GM18505 (cell line): ENCODE results near the gene LGALS3.

ENCODE experiments used
- ATAC-seq: cut with Tn5 transposase; IDR thresholded peaks from one replicate; pipeline ENCODE4 v1.9.1; 2021; ENCODE audit not compliant: unreplicated experiment
- POLR2A ChIP-seq: IDR thresholded peaks from 4 replicates; pipeline ENCODE4 v1.6.1; 2011; ENCODE audit warnings: borderline replicate concordance; ENCODE audit not compliant: insufficient read depth, insufficient read length; ENCODE audit errors: extremely low read depth

LGALS3 gene

GRCh38 chr14:55120571-55121495 is 8.2 kb upstream of the LGALS3 start:
- TF ChIP-seq POLR2A: no peak
- no peak for ATAC-seq

DNA sequence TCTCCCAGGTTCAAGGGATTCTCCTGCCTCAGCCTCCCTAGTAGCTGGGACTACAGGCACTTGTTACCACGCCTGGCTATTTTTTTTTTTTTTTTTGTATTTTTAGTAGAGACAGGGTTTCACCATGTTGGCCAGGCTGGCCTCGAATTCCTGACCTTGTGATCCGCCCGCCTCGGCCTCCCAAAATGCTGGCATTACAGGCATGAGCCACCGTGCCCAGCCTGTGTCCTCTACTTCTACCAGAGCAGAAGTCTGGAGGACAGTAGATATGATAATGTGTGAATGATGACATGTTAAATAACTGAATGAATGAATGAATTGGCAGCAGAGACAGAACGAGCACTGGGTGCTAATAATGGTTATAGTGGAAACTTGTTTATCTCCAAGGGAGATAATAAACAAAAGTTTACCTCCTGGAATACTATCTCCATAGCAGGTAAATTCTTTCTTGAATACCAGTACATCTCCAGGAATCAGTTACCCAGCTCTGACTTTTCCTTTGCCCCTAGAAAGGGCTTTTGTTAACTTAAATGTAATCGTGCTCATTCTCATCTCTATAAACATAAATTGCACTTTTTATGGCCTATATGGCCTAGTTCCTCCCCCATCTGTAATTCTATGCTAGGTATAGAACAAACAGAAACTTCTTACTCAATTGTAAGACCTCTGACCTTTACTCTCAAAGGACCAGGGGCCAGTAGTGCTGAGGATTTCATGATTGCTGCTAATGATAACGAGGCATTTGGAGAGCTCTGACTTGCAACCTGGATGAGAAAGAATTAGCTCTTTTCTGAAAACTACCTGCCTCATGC is 7.2 kb upstream of the LGALS3 start:
- ATAC-seq: no peak
- TF ChIP-seq POLR2A: no peak

DNA sequence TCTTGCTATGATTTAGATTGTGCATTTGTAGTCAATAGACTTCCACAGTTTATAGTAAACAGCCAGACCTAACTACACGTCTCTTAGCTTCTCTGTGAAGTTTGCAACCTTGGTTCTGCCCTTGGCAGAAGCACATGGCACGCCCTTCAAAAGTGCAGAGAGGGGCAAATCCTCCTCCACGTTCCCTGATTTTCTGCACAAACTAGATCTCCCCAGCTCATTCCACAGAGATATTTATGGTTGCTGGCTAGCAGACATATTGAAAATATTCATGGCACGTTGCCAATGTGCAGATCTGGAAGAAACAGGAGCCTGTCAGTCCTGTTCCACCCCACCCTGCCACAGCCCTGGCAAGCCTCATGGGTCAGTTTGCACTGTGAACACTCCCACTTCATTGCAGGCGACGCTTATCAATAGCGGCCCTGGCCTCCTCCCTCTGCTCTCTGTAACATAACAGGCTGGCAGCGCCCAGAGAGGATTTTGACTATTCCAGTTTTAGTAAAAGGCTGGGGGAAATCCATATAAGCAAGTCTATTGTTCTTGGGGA is 6.5 kb upstream of the LGALS3 start:
- ATAC-seq: no peak
- TF ChIP-seq POLR2A: no peak

GRCh38 chr14:55123101-55123500 is 6.0 kb upstream of the LGALS3 start:
- TF ChIP-seq POLR2A: no peak
- no peak for ATAC-seq

GRCh38 chr14:55123852-55124639 is 5.0 kb upstream of the LGALS3 start:
- no peak for ATAC-seq
- TF ChIP-seq POLR2A: no peak

- TF ChIP-seq POLR2A: no peak
- no peak for ATAC-seq
Observed at GRCh38 chr14:55124774-55125386, 4.2 kb upstream of the LGALS3 start.

DNA sequence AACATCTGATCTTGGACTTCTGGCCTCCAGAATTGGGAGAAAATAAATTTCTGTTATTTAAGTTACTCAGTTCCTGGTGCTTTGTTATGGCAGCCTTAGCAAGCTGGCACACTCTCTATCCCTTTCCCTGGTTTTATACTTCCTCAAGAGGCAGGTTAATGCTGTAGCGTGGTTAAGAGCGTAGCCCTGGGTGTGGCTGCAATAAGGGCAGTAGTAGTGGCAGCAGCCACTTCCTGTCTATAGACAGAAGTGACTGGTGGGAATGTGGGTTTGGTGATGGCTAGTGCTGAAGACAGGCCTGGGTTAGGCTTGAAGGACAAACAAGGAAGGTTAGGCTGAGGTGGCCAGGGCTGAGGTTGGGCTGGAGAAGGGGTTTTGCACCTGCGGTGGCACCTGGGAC is 3.6 kb upstream of the LGALS3 start:
- no peak for TF ChIP-seq POLR2A
- ATAC-seq: no peak

DNA sequence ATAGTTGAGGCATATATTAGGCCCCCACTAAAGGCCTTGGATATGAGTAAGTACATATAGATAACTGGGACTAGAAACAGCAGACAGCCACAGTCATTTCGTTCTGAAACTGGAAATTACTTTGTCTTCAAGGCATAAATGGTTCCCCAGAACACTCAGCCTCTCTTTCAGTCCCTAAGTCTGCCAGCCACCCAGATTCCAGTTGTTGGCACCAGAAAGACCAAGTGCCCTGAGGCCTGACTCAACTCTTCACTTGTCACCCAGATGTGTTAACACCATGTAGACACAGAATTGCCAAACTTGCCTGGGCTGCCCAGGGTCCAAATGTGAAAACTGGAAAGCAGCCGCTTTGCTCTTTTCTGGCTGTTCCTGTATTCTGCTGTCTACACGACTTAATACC is 3.0 kb upstream of the LGALS3 start:
- TF ChIP-seq POLR2A: no peak
- ATAC-seq: no peak

DNA sequence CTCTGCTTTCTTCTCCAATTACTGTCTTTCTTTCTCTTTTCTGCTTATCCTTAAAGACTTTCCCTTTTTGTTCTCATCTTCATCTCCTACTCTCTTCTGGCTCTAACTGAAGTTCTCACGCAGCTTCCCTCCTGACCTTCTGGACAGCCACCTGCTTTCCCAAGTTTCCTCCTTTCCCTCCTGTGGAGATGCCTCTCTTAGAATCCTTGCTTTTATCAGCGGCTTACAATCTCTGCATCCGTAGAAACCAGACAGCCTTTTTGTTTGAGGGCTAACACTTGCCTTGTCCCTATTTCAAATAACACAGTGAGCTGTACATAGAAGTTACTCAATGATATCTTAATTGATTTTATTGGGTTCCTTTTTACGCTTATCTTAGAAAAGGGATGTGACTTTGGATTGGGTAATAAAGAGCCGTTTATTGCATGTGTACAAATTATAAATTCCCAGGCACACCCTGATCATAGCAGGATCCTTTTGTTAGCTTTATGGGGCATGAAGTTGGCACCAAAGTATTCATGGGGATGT is 2.1 kb upstream of the LGALS3 start:
- ATAC-seq: no peak
- TF ChIP-seq POLR2A: no peak

- TF ChIP-seq POLR2A: no peak
- no peak for ATAC-seq
Observed at GRCh38 chr14:55127460-55127951, 1.5 kb upstream of the LGALS3 start.

DNA sequence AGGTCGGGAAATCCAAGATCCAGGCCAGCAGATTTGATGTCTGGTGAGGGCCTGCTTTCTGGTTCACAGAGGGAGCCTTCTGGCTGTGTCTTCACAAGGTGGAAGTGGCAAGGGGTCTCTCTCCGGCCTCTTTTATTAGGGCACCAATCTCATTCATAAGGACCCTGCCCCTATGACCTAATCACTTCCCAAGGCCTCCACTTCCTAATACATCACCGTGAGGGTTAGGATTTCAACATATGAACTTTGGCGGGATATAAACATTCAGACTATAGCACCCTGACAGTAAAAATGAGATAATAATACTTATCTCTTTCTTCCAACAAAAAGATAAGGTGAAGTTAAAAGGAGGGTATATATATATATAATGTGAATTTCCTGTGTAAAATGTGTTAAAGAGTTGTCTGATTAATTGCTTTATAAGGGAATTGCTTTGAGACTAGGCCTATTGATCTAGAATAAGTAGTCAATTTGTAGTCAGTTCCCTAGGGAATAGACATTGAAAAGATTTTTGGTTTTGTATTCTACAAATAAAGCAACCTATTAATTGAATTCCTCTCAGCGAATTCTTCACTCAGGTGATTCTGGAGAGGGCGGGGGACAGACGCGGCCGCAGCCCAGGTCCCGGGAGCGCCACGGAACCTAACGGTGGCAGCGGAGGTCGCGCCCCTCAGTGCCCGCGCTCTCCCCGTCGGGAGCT is 516 bp upstream of the LGALS3 start:
- no peak for ATAC-seq
- TF ChIP-seq POLR2A: no peak
